ENCODE results near the gene PELI2.

The PELI2 gene

DNA sequence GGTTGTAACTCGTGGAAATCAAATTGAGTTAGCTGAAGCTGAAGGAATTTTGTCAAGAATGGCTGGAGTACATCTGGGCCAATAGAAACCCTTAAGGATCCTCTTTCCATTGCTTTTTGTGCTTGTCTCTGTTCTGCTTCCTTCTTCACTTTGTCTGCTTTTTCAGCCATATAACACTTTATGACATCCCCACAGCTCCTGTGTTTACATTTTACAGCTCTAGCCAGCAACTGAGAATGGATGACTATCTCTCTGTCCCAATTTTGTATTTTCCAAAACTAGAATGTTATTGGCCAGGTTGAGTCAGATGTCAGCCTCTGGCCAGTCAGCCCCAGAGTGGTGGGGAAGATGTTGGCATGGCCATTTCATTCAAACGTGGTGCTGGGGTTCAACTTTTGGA lies 57.6 kb downstream of the PELI2 start:
- DNase-seq = no peak

DNA sequence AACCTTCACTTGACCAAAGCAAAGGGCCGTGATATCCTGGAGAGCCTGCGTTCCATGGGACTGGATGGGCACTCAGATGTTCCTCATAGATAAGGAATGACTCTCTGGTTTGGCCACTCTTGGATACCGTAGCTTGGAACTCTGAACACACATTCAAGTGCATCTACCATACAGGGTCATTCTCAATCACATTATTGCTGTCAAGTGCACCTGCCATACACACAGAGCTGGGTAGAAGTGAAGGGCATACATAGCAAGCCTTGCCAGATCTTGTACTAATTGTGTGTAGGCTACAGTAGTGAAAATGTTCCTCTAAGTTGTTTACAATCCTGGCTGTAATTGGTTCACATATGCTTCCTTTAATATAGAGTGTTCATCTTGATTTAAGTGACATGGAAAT lies 58.3 kb downstream of the PELI2 start:
- no peak for DNase-seq

DNA sequence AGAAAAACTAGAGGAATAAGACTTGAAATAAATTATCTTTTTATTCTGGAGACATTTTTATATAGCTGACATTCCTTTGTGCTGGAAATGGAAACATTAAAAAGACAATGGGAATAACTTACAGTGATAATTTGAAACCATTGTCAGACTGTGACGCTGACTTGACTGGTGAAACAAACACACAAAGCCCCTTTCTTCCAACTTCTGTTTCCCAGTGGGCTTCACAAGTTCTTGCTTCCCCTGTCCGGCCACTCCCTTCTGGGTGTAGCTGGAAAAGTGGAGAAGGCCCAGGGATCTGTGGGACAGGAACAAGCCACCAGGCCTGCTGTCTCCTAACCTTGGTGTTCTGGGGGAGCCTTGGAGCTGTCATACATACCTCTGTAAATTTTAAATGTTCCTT lies 58.8 kb downstream of the PELI2 start:
- no peak for DNase-seq

DNA sequence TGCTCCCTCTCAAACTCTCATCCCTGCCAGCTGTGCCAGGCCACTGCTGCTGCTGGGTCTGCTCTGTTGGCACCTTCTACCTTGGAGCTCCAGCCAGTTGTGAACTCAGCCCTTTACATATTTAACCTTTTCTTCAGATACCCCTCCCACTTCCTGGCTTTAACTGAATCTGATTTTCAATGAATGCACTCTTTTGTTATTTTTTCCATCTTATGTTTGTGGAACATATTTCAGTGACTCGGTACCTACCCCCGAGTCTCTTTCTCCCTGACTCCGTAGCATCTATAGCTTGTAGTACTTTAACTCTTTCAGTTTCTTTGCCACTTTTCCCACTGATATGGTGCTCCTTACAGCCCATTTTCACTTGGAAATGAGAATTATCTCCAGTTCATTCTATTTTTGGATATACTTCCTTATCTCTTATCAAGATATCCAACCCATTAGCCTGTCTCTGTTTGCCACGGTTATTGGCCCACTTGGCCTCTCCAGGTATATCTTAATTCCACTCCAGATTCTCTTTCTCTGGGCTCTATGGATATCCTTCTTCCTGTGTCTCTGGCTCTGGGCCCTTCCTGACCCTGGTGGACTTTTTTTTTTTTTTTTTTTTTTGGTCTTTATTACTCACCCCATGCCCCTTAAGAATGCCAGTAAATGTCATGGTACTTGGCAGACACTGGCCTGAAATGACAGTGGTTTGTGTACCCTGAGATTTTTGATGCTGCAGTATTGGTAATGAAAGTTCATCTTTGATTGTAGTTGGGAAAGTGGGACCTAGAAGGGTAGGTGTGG lies 62.7 kb downstream of the PELI2 start:
- DNase-seq = no peak

DNA sequence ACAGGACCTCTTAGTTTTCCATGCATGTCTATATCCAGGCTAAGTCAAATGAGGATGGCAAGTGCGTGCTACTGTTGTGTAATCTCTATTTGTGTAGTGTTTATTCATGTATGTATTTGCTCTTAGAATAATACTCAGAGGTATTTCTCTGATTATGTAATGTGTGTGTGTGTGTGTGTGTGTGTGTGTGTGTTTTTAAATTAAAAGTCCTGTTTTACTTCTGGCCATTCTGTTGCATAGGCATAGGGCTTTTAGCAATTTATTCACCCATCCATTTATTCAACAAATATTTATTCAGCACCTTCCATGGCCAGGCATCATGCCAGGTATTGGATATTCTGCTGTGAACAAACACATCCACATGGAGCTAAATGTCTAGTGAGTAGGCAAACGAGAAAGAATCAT lies 63.5 kb downstream of the PELI2 start:
- DNase-seq = peak; percentile 92

DNA sequence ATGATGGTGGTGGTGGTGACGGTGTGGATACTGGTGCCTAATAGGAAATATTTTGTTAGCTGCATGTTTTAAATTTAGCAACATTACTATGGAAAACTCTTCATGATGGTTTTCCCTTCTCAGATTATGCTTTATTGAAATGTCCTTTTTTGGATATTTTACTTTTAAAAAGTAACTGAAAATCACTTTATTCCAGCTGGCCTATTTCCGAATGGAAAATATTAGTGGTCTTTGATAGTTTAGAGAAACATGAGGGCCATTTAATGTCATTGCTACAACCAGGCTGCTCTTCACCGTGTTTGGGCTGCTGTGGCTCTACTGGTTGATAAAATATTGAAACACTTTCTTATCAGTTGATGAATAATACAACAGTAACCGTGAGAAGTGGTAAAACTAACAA lies 64.2 kb downstream of the PELI2 start:
- no peak for DNase-seq

DNA sequence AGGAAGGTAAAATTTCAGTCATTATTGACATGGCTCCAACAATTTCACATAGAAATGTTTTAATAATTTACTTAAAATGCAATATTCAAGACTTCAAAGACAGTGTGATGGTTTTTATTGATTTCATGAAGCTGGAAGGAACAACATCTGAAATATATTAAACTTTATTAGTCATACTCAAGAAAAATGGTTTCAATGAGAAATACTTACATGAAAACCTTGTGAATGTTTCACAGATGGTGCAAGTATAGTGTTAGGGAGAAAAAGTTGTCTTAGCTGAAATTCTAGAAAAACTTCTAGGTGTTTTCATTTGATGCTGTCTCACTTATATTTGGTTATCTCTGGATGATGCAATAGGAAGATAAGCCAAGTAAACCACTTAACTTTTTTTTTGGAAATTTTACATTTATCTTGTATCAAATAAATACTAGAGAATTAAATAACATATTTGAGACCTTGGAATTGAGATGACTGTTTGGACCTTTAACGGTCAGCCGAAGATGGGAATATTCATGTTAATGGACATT lies 65.5 kb downstream of the PELI2 start:
- no peak for DNase-seq

DNA sequence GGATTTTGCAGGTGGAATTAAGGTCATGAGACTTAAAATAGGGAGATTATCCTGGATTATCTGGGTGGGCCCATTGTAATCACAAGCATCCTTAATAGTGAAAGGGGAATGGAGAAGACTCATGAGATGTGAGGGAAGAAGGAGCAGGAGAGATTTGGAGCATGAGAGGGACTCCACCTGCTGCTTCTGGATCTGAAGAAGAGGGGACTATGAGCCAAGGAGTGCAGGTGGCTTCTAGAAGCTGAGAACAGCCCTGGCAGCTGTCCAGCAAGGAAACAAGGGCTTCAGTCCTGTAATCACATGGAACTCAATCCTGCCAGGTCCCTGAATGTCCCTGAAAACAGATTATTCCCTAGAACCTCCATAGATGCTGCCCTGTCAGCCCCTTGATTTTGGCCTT lies 67.8 kb downstream of the PELI2 start:
- DNase-seq = no peak

DNA sequence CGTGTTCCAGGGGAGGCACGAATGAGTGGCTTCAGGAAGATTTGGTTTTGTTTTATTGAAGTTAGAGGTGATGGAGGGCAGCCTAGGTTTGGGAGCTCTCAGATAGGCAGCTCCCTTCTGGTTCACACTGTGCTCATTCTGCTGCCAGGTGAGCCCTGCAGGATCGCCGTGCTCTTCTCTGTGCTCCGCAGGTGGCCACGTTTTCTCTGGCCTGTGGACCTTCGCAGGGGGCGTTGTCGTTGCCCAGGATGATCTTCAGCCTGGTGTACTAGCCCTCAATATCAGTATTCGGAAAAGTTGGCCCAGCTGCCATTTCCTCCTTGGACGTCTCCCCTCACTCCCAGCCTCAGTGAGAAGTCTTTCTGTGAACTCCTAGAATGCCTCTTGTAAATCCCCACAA lies 69.5 kb downstream of the PELI2 start:
- DNase-seq = no peak

DNA sequence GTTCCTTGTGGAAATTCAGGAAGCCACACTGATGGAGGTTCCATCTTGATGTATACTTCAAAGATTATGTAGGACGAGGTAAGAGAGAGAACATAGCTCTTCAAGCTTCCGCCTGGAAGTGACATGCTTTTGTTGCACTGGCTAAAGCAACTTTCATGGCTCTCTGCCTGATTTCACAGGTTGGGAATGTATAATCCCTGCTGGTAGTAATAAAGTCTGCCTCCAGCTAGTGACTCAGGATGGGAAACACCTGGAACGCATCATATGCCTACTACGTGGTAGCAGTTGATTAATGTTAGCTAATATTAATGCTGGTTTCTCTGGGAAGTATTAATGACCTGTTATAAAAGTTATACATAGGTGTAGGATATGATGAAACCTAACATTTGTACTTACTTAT lies 71.1 kb downstream of the PELI2 start:
- no peak for DNase-seq

DNA sequence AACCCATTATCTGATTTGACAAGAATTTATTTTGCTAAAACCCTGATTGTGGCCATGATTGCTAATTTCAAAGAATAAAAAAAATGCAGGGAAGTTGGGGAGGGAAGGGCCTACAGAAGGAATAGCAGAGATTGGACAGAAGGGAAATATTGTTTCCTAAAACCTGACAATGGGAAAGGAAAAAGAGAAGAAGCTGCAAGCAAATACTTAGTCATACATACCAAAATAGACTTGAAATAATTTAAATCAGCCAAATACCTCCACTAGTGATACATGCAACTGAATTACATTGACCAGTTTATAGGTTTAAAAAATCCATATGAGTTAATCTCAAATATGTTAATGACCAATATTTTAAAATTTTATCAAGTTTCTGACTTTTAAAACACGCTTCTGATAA lies 75.1 kb downstream of the PELI2 start:
- DNase-seq = no peak

DNA sequence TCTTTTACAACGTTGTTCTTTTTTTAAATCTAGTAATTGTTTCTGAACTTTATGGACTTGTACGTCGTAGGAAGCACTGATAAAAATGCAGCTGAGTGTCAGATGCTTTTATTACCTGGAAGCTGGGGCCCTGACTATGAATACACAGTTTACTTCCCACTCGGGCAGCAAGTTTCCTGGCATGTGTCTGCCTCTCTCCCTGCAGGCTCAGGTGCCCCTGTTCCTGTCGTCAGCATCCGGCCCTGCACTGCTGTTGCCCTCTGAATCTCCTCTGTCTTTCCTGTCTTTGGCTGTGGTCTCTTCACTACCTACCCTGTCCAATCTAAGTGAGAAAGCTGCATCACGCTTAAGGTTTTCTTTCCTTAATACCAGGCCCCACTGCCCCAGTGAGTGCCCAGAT lies 75.8 kb downstream of the PELI2 start:
- no peak for DNase-seq

DNA sequence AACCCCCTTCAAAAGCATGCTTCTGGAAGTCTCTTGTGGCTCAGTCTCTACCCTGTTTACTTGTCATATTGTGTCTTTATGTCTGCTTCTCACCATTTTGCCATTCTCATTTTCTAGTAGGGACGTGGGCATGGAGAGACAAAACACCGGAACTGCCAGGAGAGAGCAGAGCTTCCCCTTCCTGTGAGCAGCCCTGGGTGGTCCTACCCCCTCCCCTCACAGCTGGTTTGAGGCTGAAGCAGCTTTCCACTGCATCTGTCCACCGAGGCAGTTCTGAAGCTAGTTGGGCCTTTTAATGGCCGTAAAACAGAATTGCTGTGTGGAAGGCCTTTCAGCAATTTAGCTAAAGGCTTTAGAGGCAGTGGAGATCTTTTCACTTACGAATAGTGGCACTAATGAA lies 77.0 kb downstream of the PELI2 start:
- no peak for DNase-seq

DNA sequence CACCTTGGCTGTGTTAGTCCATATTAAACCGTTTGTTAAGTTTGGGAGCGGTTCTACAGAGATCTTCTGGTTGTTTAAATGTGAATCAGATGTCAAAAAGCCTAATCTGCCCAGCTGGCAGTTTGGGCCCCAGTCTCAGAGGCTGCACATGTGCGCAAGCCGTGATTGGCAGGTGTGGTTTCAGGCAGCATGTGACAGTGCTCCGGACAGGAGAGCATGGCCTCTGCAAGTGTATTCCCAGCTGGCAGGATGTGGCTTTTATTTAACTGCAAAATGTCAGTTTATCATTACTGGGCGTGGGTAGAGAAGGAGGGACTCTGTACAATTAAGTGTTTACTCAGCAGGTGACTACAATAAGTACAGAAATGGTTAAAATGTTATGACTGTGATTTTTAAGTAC lies 77.5 kb downstream of the PELI2 start:
- DNase-seq = peak; percentile 29

DNA sequence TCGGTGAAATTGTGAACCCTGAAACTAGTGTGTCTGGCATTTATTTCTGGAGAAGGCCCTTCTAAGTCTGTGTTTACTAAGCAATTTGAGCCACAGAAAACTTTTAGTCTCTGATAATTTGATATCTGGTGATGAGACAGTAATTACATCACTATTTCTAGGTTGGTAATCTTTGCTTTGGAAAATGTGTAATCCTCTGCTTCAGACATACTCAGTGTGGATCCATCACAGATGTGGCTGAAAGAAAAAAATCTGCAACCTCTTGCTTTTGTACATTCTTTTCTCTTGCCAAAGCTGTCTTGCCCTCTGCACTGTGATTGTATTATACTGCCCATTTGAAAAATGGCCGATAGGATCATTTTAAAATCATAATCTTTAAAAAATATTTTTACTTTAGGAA lies 78.1 kb downstream of the PELI2 start:
- DNase-seq = no peak

DNA sequence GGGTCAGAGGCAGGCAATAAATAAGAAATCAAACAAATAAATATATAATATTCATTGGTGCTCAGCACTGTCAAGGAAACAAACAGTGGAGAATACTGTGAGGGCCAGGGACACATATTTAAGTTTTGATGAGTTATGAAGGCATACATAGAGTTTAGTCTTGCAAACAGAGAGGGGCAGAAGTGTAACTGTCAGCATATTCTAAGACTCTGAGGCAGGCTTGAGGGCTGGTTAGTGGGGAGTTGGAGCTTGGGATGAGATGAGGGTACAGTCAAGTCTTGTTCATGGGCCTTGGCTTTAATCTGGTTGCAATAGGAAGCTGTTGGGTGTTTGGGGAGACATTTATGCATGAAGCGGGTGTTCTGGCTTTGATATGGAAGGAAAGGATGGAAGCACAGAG lies 78.9 kb downstream of the PELI2 start:
- DNase-seq = no peak

DNA sequence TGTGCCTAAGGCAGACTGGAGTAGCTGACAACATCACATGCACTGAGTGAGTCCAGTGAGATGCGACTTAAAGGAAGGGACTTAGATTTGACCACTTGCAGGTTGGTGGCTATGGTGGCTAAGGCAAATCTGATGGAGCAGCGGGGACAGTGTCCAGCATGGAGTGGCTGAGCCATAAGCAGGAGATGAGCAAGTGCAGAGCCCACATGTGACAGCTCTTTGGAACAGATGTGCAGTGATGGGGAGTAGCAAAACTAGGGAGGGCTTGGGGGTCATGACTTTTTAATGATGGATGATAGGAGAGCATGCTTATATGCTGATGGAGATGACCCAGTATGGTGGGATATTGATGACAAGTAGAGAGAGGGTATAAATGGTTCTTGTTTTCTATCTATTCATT lies 80.2 kb downstream of the PELI2 start:
- DNase-seq = no peak

DNA sequence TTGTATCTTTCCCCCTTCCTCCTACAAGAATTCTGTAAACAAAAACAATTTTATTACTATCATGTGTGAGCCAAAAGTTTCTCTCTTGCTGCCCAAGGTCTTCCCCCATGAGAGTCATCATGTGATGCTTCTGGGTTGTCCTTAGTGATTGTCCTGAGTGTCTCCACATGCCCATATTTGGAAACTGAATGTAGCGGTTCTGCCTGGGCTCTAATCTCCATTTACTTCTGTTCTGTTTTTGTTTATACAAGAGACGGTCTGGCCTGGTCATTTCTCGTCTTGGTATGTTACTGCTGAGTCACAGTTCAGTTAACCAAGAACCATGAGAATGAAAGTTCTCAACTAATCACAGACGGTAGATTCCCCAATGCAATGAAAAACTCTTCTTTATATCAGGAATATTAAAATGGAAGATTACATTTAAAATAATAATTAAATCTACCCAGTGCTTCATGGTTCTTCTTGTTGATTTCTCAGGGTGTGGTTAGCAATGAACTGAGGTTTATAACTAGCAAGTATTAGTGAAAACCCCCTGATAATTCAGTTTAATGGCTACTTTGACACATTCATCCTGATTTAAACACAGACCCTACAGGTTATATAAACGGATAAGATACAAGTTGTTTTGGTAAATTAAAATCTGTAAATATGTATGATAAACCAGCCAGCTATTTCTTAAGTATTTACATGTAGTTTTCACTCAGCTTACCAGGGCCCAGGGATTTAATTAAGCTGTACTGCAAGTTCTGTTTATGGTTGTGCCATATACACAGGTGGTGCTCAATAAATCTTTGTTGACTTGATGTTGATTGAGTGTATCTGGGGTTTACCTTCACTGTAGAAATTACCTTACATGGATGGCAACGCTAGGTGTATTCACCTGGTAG lies 81.1 kb downstream of the PELI2 start:
- no peak for DNase-seq

DNA sequence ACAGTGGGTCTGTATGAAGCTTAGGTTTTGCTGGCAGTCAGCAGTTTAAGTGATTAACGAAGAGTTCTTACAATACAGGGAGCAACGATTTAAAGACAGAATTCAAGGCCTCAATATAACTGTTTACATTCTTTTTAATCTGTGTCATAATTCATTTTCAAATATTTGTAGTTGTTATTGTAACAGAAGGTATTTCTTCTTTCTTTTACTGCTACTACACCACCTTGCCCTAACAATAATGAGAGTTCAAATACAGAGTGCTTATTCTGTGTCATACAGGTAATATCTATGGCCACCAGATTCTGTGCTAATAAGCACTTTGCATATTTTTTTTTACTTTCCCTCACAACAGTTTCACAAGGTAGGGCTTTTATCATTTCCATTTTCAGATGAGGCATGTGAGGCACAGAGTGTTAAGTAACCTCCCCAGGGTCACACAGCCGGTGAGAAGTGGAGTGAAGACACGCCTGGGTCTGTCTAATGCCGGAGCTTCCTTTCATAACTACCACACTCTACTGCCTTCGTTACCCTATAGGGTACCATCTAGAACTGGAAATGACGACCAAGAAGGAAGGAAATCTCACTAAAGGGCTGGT lies 81.9 kb downstream of the PELI2 start:
- DNase-seq = no peak

DNA sequence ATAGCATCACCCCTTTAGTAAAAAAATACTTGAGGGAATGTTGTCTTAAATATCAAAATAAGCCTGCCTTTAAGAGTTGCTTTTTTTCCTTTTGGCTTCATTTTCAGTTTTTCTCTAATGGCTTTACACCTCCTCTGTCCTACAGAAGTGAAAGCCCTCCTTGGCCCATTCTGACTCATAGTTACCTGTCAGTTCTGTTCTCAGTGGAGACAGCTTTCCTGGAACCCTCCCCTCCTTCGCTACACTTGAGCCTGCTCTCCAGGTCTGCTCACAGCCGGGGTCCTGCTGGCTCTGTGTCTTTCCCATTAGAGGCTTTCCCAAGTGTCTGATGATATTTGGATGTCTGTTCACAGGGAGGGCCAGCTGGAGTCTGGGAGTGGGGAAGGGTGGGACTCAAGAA lies 84.0 kb downstream of the PELI2 start:
- no peak for DNase-seq

DNA sequence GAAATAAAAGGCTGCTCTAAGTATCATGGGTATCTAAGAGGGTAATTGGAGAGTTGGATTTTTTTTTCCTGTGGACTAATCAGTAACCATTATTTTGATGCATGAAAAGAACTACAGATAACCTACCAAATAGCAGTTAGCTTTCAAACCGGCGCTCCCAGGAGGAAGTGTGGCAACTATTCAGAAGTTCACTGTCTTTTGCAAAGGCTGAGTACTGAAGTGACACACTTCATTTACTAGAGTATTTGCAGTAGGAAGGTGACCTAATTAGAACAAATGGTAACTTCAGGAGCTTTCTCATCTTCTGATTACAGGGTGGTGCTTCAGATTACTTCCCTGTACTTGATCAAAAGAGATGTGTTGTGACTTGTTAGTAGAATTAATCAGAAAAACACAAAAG lies 87.7 kb downstream of the PELI2 start:
- peak; percentile 86 for DNase-seq

DNA sequence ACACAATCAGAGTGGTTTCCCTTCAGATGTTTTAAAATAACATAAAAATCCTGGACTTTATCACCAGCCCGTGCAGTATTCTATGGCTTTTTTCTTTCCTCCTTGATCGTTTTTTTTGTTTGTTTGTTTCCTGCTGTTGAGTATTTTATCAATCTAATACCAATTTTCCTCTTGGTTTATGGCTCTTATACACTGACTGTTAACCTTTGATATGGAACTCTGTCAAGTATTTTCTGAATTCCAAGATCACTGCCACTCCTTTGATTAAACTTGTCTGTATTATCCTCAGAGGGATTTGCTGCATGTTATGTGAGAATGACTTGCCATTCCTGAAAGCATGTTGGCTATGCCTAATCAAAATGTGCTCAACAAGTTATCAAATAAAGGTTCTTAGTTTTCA lies 88.4 kb downstream of the PELI2 start:
- DNase-seq = no peak

DNA sequence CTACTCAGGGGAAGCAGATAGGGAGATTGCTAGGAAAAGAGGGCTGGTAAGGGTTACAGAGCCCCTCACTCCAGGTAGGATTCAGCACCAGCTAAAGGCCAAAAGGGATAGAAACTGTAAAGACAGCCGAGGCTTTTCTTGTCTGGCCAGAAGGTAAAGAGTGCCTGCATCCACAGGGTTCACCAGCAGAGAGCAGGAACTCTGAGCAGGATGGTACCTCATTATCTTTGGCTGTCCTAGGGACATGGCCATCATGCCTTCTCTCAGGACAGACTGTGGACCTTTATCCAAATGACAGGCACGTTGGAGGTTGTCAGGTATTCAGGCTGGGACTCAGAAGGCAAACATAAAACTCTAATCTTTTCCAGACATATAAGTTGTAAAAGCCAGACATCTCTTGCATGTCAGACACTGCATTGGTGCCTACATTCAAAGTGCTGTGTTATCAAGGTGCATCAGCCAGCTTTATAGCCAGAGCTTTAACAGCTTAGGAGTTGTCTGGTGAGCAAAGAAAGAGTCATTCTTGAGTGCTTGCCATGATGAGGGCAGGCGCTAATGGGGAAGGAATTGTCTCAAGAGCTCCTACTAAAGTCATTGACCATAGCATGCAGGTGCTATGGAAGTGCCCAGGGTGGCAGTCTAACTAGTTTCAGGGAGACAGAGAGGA lies 89.5 kb downstream of the PELI2 start:
- no peak for DNase-seq

Measured in NCI-H1105 treated with DMSO at 0.1 percent for 48 hours (cell line).